Smooth muscle cell (in vitro differentiated cells): ENCODE data around the gene TGFB2. TPM values are rescaled to one million over a fixed set of nuclear protein-coding genes. Genes with fewer than 3 reads are reported as not detected.

Experiments
- DNase-seq: peaks from one replicate; lab custom pipeline; 2025; ENCODE audit not compliant: unreplicated experiment; lab: John Stamatoyannopoulos, UW
- H2AFZ ChIP-seq: fragments of 200-600 bp; sonication (generic); 2 replicates; pipeline ENCODE4 v1.6.0; 2016; ENCODE audit warnings: antibody characterized with exemption, low read depth, mild to moderate bottlenecking
- H3F3A ChIP-seq: fragments of 200-600 bp; sonication (generic); 2 replicates; pipeline ENCODE4 v1.6.0; 2017; ENCODE audit warnings: antibody characterized with exemption, low read depth
- H3K27ac ChIP-seq: fragments of 200-600 bp; sonication (generic); 2 replicates; pipeline ENCODE4 v1.5.1; 2016; ENCODE audit warnings: low read depth, mild to moderate bottlenecking
- H3K27me3 ChIP-seq: fragments of 200-600 bp; sonication (generic); 2 replicates; pipeline ENCODE4 v1.6.1; 2016; ENCODE audit warnings: low read depth, mild to moderate bottlenecking
- H3K36me3 ChIP-seq: fragments of 200-600 bp; sonication (generic); 2 replicates; pipeline ENCODE4 v1.5.1; 2016; ENCODE audit warnings: low read depth
- H3K4me1 ChIP-seq: fragments of 200-600 bp; sonication (generic); 2 replicates; pipeline ENCODE4 v1.5.1; 2016; ENCODE audit warnings: low read depth
- H3K4me2 ChIP-seq: fragments of 200-600 bp; sonication (generic); 2 replicates; pipeline ENCODE4 v1.6.0; 2016; ENCODE audit warnings: mild to moderate bottlenecking
- H3K4me3 ChIP-seq: fragments of 200-600 bp; sonication (generic); 2 replicates; pipeline ENCODE4 v1.5.1; 2016; ENCODE audit warnings: mild to moderate bottlenecking
- H3K79me2 ChIP-seq: fragments of 200-600 bp; sonication (generic); 2 replicates; pipeline ENCODE4 v1.6.0; 2016; ENCODE audit warnings: low read depth, mild to moderate bottlenecking
- H3K9ac ChIP-seq: fragments of 200-600 bp; sonication (generic); 2 replicates; pipeline ENCODE4 v1.6.0; 2016; ENCODE audit warnings: low read depth
- H3K9me3 ChIP-seq: fragments of 200-600 bp; sonication (generic); replicated peaks from 2 replicates; pipeline ENCODE4 v1.5.1; 2016; ENCODE audit warnings: low read depth
- H4K20me1 ChIP-seq: fragments of 200-600 bp; sonication (generic); 2 replicates; pipeline ENCODE4 v1.6.0; 2016; ENCODE audit warnings: low read depth
- WGBS: methylation state at CpG from one replicate; pipeline ENCODE4 v1.1.7; 2016; ENCODE audit warnings: low lambda C conversion rate; 5-methylcytosine and 5-hydroxymethylcytosine counted together
- polyA plus RNA-seq: library from polyadenylated mRNA; unstranded; fragments of >200 nt; fragmentation: Nextera tagmentation; extraction: Ambion mirVana; gene quantifications from 2 replicates; pipeline ENCODE4 v1.2.1, GENCODE V29; 2016
- total RNA-seq: library from RNA; depleted of rRNA; stranded (reverse); fragments of >200 nt; gene quantifications from 2 replicates; pipeline ENCODE4 v1.2.3, GENCODE V29; 2014
- TF ChIP-seq, protein P1 (sequence below): fragments of 200-600 bp; sonication (generic); IDR thresholded peaks from 2 replicates; pipeline ENCODE4 v1.5.1; 2017; ENCODE audit warnings: borderline replicate concordance, mild to moderate bottlenecking, antibody characterized with exemption; ENCODE audit not compliant: insufficient read depth, poor library complexity, severe bottlenecking

Gene TGFB2
- total and polyA plus RNA-seq, 2 experiments from 2014 or later = 29.1 to 63.3 TPM

DNA sequence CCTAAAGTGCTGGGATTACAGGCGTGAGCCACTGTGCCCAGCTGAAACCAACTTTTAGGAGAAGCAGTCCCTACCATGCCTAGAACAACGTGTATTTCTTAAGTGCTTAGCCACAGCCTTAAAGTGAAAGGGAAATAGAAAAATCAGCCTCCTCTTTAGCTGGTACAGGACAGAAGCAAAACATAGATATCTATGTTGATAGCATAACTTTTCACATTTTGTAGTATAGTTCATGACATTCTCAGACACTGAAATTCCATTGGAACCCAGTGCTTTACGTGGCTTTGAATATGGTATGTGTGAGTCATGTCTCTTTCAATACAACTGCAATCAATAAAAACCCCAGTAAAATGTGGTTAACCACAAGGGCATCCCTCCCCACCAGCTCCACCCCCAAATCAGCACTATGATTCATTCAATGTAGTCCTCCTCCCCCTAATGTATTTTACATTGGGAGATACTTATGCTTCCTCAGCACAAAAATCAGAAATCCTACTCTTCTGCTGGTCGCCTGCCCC lies 32.1 kb downstream of the TGFB2 start:
- DNase-seq = no peak
- peak overlapping the region; percentile 79 for H3K4me2 ChIP-seq
- no peaks in the 10 kb centered on the region for H3K27me3 ChIP-seq
- H3K9ac ChIP-seq = peak overlapping the region; percentile 87
- H2AFZ ChIP-seq = no peak overlapping the region
- 12% methylated on average over 4 of the region's 4 CpGs for WGBS
- no peak overlapping the region for H3K4me3 ChIP-seq
- TF ChIP-seq, protein P1, sequence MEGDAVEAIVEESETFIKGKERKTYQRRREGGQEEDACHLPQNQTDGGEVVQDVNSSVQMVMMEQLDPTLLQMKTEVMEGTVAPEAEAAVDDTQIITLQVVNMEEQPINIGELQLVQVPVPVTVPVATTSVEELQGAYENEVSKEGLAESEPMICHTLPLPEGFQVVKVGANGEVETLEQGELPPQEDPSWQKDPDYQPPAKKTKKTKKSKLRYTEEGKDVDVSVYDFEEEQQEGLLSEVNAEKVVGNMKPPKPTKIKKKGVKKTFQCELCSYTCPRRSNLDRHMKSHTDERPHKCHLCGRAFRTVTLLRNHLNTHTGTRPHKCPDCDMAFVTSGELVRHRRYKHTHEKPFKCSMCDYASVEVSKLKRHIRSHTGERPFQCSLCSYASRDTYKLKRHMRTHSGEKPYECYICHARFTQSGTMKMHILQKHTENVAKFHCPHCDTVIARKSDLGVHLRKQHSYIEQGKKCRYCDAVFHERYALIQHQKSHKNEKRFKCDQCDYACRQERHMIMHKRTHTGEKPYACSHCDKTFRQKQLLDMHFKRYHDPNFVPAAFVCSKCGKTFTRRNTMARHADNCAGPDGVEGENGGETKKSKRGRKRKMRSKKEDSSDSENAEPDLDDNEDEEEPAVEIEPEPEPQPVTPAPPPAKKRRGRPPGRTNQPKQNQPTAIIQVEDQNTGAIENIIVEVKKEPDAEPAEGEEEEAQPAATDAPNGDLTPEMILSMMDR = no peak
- H3K79me2 ChIP-seq = peaks cover 20% of the 10 kb centered on the region
- H3K4me1 ChIP-seq = peaks cover 41% of the 10 kb centered on the region
- no peaks in the 10 kb centered on the region for H3K9me3 ChIP-seq
- H3F3A ChIP-seq = peaks cover 37% of the 10 kb centered on the region
- peak overlapping the region; percentile 99 for H3K27ac ChIP-seq
- H3K36me3 ChIP-seq = no peaks in the 10 kb centered on the region
- no peaks in the 10 kb centered on the region for H4K20me1 ChIP-seq

DNA sequence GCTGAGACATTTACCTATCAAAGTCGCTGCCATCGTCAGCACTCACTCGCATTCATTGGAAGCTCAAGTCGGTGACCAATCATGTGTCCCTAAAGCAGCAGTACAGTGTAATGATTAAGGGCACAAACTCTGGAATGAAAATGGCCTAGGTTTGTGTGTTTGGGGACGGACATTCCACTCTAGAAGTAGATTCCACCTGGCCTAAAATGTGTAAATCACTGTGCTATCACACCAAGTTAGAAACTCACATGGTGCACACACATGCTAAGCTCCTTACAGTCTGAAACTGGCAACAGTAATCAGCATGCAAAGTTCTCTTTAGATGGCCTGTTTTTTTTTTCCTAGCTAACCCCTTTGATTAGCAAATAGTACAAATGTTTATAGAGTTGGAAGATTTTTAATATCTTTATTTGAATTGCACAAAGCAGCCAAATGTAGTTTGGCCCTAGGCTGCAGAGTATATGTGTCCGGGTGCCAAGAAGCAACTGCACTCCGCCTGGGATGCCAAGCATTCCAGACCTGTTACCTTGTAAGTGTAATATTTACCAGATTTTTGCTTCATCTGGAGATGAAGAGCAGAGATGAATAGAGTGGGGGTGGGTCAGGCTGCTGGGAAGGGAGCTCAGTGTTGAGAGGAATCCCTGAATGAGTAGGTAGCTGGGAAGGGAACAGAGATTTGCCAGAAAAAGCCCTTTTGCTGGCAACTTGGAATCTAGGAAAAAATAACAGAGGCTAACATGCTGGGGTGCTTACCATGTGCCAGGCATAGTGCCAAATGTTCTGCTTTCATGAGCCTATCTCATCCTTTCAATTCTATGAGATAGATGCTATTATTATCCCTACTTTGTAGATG lies 35.2 kb downstream of the TGFB2 start:
- Histone ChIP-seq H3K36me3 (no peaks in the 10 kb centered on the region), H3K9me3 (no peaks in the 10 kb centered on the region), H4K20me1 (no peaks in the 10 kb centered on the region), H2AFZ (no peak overlapping the region), H3K4me1 (peaks cover 29% of the 10 kb centered on the region), H3K79me2 (peaks cover 26% of the 10 kb centered on the region), H3K9ac (no peak overlapping the region), H3K27ac (peak overlapping the region; percentile 50), H3F3A (peaks cover 14% of the 10 kb centered on the region), H3K27me3 (no peaks in the 10 kb centered on the region), H3K4me3 (no peak overlapping the region), H3K4me2 (peak overlapping the region; percentile 17)
- no peak for DNase-seq
- WGBS = 84% methylated on average over 7 of the region's 7 CpGs
- TF ChIP-seq, protein P1 = no peak

GRCh38 chr1:218382261-218382660 lies 37.1 kb downstream of the TGFB2 start:
- no peaks in the 10 kb centered on the region for H3K9me3 ChIP-seq
- peak overlapping the region; percentile 69 for H3K27ac ChIP-seq
- H4K20me1 ChIP-seq = no peaks in the 10 kb centered on the region
- H3K9ac ChIP-seq = no peak overlapping the region
- no peak overlapping the region for H3K4me2 ChIP-seq
- TF ChIP-seq, protein P1 = no peak
- peaks cover 13% of the 10 kb centered on the region for H3K4me1 ChIP-seq
- no peak overlapping the region for H2AFZ ChIP-seq
- no peak overlapping the region for H3K4me3 ChIP-seq
- H3K36me3 ChIP-seq = no peaks in the 10 kb centered on the region
- peaks cover 26% of the 10 kb centered on the region for H3K79me2 ChIP-seq
- no peaks in the 10 kb centered on the region for H3F3A ChIP-seq
- 92% methylated on average over 4 of the region's 4 CpGs for WGBS
- DNase-seq = no peak
- no peaks in the 10 kb centered on the region for H3K27me3 ChIP-seq

- no peaks in the 10 kb centered on the region for H3K36me3 ChIP-seq
- TF ChIP-seq, protein P1 = no peak
- WGBS = 77% methylated on average over 2 of the region's 2 CpGs
- no peak overlapping the region for H2AFZ ChIP-seq
- no peaks in the 10 kb centered on the region for H4K20me1 ChIP-seq
- no peak overlapping the region for H3K4me3 ChIP-seq
- H3K4me2 ChIP-seq = peak overlapping the region; percentile 60
- DNase-seq = no peak
- H3K9me3 ChIP-seq = no peaks in the 10 kb centered on the region
- H3K27me3 ChIP-seq = no peaks in the 10 kb centered on the region
- peaks cover 30% of the 10 kb centered on the region for H3K79me2 ChIP-seq
- peak overlapping the region; percentile 69 for H3K27ac ChIP-seq
- no peak overlapping the region for H3K9ac ChIP-seq
- peaks cover 13% of the 10 kb centered on the region for H3K4me1 ChIP-seq
- no peaks in the 10 kb centered on the region for H3F3A ChIP-seq
These were observed 37.9 kb downstream of the TGFB2 start for GRCh38 chr1:218383051-218383450.
